Measurements from ENCODE around the gene ONECUT3.
A peak's percentile ranks its signal among the peaks of the same experiment; 100 is the strongest.

Gene ONECUT3

GRCh38 chr19:1812426-1813191 lies 59.3 kb downstream of the ONECUT3 start:
- peak overlapping the region; percentile 33 for H3K27ac ChIP-seq
- TF ChIP-seq CTCF (conservative IDR thresholded peaks at IDR 0.05): peak; percentile 65

GRCh38 chr19:1813192-1814182 lies 60.2 kb downstream of the ONECUT3 start:
- peak overlapping the region; percentile 33 for H3K27ac ChIP-seq
- TF ChIP-seq CTCF (conservative IDR thresholded peaks at IDR 0.05): peak; percentile 6

- TF ChIP-seq CTCF (conservative IDR thresholded peaks at IDR 0.05): no peak
- H3K27ac ChIP-seq: no peak overlapping the region
Observed at GRCh38 chr19:1814391-1814790, 61.1 kb downstream of the ONECUT3 start.

GRCh38 chr19:1814833-1815604 lies 61.7 kb downstream of the ONECUT3 start:
- no peak overlapping the region for H3K27ac ChIP-seq
- TF ChIP-seq CTCF (conservative IDR thresholded peaks at IDR 0.05): no peak

- no peak for TF ChIP-seq CTCF (conservative IDR thresholded peaks at IDR 0.05)
- no peak overlapping the region for H3K27ac ChIP-seq
Observed at GRCh38 chr19:1815605-1816529, 62.6 kb downstream of the ONECUT3 start.

GRCh38 chr19:1816530-1817298 lies 63.4 kb downstream of the ONECUT3 start:
- no peak overlapping the region for H3K27ac ChIP-seq
- no peak for TF ChIP-seq CTCF (conservative IDR thresholded peaks at IDR 0.05)
